ENCODE data around the gene PELI2.

PELI2 gene

DNA sequence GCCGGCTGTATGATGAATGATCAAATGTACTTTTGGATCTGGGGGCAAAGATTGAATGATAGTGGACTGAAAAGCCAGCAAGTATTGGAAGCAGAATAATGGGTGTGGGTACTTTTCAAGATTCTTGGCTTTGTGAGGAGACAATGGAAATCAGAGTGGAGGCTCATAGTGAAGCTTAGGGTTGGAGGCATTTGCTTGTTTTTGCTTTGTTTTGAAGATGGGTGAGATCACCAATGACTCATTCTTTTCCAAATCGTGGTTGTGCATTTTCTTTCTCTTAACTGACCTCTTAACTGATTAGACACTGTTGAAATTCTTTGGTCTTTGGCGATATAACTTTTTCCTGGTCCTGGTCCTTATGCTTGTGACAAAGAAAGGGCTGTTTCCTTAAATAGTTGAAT, 54.4 kb downstream of the PELI2 start:
- Histone ChIP-seq H3K9me3 (no peaks in the 10 kb centered on the region), H3K4me3 (ENCODE audit: low read depth in 1 of 2, low read length in 1 of 2) (no peak overlapping the region), H3K27ac (no peak overlapping the region), H3K36me3 (no peaks in the 10 kb centered on the region), H3K4me1 (ENCODE audit: control insufficient read depth in 1 of 2, insufficient read depth in 1 of 2, low read depth in 1 of 2, low read length in 1 of 2) (no peaks in the 10 kb centered on the region), H3K27me3 (no peaks in the 10 kb centered on the region)
- TF ChIP-seq, protein P1, sequence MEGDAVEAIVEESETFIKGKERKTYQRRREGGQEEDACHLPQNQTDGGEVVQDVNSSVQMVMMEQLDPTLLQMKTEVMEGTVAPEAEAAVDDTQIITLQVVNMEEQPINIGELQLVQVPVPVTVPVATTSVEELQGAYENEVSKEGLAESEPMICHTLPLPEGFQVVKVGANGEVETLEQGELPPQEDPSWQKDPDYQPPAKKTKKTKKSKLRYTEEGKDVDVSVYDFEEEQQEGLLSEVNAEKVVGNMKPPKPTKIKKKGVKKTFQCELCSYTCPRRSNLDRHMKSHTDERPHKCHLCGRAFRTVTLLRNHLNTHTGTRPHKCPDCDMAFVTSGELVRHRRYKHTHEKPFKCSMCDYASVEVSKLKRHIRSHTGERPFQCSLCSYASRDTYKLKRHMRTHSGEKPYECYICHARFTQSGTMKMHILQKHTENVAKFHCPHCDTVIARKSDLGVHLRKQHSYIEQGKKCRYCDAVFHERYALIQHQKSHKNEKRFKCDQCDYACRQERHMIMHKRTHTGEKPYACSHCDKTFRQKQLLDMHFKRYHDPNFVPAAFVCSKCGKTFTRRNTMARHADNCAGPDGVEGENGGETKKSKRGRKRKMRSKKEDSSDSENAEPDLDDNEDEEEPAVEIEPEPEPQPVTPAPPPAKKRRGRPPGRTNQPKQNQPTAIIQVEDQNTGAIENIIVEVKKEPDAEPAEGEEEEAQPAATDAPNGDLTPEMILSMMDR (IDR thresholded peaks at IDR 0.05), result no peak

DNA sequence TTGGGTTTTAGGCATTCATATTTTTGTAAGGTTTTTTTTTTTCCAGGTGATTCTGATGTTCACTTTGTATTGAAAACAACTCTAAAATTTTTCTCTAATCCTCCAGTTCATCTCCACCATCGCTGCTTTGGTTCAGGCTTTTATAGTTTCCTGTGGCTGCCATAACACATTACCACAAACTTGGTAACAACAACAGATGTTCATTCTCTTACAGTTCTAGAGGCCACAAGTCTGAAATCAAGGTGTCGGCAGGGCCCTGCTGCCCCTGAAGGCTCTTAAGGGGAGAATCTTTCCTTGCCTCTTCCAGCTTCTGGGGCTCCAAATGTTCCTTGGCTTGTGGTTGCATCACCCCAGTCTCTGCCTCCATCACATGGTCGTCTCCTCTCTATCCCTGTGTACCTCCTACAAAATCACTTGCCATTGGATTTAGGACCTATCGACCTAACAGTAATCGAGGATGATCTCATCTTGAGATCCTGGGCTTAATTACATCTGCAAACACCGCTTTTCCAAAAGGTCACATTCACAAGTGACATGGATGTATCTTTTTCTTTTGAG, 55.2 kb downstream of the PELI2 start:
- no peak overlapping the region for H3K4me3 ChIP-seq (ENCODE audit: low read depth in 1 of 2, low read length in 1 of 2)

DNA sequence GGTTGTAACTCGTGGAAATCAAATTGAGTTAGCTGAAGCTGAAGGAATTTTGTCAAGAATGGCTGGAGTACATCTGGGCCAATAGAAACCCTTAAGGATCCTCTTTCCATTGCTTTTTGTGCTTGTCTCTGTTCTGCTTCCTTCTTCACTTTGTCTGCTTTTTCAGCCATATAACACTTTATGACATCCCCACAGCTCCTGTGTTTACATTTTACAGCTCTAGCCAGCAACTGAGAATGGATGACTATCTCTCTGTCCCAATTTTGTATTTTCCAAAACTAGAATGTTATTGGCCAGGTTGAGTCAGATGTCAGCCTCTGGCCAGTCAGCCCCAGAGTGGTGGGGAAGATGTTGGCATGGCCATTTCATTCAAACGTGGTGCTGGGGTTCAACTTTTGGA, 57.6 kb downstream of the PELI2 start:
- Histone ChIP-seq H3K4me3 (ENCODE audit: low read depth in 1 of 2, low read length in 1 of 2) (no peak overlapping the region), H3K27me3 (no peaks in the 10 kb centered on the region), H3K36me3 (peaks cover 13% of the 10 kb centered on the region), H3K9me3 (no peaks in the 10 kb centered on the region), H3K27ac (no peak overlapping the region), H3K4me1 (ENCODE audit: control insufficient read depth in 1 of 2, insufficient read depth in 1 of 2, low read depth in 1 of 2, low read length in 1 of 2) (no peaks in the 10 kb centered on the region)
- TF ChIP-seq, protein P1 (IDR thresholded peaks at IDR 0.05), result no peak

More for the DNA sequence above, 55.2 kb downstream of the PELI2 start:
- H3K27ac ChIP-seq, result no peak overlapping the region
- H3K4me1 ChIP-seq (ENCODE audit: control insufficient read depth in 1 of 2, insufficient read depth in 1 of 2, low read depth in 1 of 2, low read length in 1 of 2), result no peaks in the 10 kb centered on the region
- H3K9me3 ChIP-seq, result no peaks in the 10 kb centered on the region
- H3K36me3 ChIP-seq, result peaks cover 3% of the 10 kb centered on the region
- TF ChIP-seq, protein P1 (IDR thresholded peaks at IDR 0.05), result no peak
- H3K27me3 ChIP-seq, result no peaks in the 10 kb centered on the region

DNA sequence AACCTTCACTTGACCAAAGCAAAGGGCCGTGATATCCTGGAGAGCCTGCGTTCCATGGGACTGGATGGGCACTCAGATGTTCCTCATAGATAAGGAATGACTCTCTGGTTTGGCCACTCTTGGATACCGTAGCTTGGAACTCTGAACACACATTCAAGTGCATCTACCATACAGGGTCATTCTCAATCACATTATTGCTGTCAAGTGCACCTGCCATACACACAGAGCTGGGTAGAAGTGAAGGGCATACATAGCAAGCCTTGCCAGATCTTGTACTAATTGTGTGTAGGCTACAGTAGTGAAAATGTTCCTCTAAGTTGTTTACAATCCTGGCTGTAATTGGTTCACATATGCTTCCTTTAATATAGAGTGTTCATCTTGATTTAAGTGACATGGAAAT, 58.3 kb downstream of the PELI2 start:
- H3K27me3 ChIP-seq, result no peaks in the 10 kb centered on the region
- peaks cover 13% of the 10 kb centered on the region for H3K36me3 ChIP-seq
- H3K9me3 ChIP-seq, result no peaks in the 10 kb centered on the region
- no peak overlapping the region for H3K4me3 ChIP-seq (ENCODE audit: low read depth in 1 of 2, low read length in 1 of 2)
- no peaks in the 10 kb centered on the region for H3K4me1 ChIP-seq (ENCODE audit: control insufficient read depth in 1 of 2, insufficient read depth in 1 of 2, low read depth in 1 of 2, low read length in 1 of 2)
- no peak overlapping the region for H3K27ac ChIP-seq
- TF ChIP-seq, protein P1 (IDR thresholded peaks at IDR 0.05), result no peak

DNA sequence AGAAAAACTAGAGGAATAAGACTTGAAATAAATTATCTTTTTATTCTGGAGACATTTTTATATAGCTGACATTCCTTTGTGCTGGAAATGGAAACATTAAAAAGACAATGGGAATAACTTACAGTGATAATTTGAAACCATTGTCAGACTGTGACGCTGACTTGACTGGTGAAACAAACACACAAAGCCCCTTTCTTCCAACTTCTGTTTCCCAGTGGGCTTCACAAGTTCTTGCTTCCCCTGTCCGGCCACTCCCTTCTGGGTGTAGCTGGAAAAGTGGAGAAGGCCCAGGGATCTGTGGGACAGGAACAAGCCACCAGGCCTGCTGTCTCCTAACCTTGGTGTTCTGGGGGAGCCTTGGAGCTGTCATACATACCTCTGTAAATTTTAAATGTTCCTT, 58.8 kb downstream of the PELI2 start:
- Histone ChIP-seq H3K36me3 (peaks cover 13% of the 10 kb centered on the region), H3K9me3 (no peaks in the 10 kb centered on the region), H3K27ac (no peak overlapping the region), H3K27me3 (no peaks in the 10 kb centered on the region), H3K4me1 (ENCODE audit: control insufficient read depth in 1 of 2, insufficient read depth in 1 of 2, low read depth in 1 of 2, low read length in 1 of 2) (no peaks in the 10 kb centered on the region), H3K4me3 (ENCODE audit: low read depth in 1 of 2, low read length in 1 of 2) (no peak overlapping the region)
- TF ChIP-seq, protein P1 (IDR thresholded peaks at IDR 0.05), result no peak
